Measurements from ENCODE around the gene COQ3.
"Not testable (repeated sequence)": the region's sequence is repeated elsewhere in the genome, so short reads cannot be mapped to it uniquely, and the experiment has no call there.

The COQ3 gene

DNA sequence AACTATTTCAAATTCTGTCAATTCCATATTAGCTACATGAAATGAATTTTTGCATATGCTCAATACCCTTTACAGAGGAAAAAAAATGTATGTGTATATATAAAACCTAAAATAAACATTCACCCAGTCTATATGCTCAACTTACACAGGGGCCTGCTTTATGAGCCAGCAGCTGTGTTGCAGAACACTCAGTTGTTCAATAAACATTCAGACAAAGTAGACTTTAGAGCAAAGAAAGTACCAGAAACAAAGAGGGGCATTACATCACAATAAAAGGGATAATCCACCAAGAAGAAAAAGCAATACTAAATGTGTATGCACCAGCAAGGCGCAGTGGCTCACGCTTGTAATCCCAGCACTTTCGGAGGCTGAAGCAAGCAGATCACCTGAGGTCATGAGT lies 9.5 kb downstream of the COQ3 start:
- DNase-seq (ENCODE audit: low spot score) = no peak

DNA sequence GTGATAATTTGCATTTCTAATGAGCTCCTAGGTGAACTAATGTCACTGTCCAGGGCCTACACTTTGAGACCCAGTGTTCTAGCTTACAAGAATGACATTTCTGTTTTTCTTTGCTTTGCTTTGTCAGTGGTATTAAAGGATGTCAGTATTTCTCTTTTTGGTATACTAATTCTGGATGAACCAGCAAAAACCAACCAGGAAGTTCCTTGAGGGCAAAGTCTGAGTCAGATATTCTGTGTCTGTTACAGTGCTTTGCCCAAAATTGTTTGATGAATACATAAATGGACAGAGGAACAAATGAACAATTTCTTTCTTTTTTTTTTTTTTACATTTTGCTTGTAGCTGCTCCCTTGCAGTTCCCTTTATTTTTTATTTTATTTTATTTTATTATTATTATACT lies 15.4 kb downstream of the COQ3 start:
- no peak for DNase-seq (ENCODE audit: low spot score)

DNA sequence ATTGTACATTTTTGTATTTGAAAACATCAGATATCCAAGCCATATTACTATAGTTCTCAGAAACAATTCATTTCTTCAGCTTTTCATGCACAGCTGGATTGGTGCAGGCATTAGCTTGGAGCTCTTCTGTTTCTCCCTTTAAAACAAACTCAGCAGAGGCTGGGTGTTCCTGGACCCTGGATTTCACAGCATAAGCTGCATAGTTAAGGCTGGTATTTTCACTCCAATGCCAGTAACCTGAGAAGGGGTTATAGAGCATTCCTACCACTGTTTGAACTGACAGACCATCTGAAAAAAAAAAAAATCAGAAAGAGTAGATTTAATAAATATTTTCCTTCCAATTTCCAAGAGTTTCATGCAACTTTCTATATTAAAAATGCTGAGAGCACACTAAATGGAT lies 24.5 kb downstream of the COQ3 start:
- DNase-seq (ENCODE audit: low spot score) = no peak

DNA sequence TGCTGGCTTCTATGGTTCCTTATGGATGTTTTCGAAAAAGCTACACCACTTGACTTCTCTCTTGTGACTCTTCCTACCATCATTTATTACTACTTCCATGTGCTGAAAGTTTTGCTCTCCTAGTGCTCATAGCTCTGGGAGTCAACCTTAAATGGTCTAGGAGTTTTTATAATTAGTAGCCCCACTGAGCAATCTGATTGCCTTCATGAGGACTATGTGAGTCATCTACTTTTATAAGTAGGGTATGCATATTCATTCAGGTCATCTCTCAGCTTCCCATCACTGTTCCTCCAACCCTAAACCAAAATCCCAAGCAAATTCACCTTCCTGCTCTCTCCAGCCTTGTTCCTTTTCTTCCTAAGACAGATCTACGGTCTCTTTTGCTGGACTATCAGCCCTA lies 27.1 kb downstream of the COQ3 start:
- DNase-seq (ENCODE audit: low spot score) = no peak

DNA sequence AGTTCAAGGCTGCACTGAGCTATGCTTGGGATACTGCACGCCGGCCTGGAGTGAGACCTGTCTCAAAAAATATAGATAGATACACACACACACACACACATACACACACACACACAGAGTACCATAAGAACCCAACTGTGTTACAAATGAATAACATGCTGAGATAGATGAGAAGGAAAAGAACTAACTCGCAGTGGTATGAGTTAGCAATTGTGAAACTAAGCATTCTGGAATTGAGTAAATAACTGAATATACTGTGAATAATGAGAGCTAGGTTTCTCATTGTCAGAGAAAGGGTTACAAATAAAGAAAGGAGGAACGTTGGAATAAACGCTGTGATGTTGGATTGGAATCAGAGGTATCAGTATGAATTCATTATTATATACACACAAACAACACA lies 30.0 kb downstream of the COQ3 start:
- no peak for DNase-seq (ENCODE audit: low spot score)

DNA sequence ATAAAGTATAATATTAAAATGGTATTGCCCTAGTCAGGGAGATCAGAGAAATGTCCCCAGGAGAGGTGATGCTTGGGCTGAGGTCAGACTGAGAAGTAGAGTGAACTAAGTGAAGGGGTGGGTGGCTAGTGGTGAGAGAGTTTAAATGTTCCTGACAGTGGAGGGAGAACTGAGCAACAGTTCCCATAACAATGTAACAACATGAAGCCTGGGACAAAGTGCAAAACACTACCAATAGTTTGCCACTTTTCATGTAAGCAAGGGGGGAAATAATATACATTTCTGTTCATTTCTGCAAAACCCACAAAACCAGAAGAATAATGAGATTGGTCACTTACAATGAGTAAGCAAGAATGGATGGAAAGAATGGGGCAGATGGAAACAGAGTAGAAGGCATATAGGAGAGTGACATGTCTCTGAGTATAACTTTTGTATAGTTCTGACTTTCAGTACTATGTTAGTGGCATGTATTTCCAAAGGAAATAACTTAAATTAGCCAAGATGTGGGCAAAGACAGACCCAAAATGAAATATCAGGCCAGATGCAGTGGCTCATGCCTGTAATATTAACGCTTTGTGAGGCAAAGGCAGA lies 31.2 kb downstream of the COQ3 start:
- DNase-seq (ENCODE audit: low spot score) = no peak

DNA sequence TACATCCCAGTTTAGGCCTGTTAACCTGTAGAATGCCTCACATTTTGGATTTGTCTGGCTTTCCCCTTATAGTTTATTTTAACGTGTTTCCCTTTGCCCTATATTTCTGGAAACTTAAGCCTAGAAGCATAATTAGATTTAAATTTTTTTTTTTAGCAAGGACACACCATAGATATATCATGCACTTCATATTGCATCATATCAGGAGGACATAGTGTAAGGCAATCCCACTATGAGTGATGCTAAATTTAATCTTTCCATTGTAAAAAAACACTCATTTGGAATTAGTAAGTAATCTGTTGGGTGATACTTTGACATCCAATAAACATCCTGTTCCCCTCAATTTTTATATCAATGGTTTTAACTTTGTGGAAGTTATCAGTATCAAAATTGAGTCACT lies 34.2 kb downstream of the COQ3 start:
- DNase-seq (ENCODE audit: low spot score) = no peak

DNA sequence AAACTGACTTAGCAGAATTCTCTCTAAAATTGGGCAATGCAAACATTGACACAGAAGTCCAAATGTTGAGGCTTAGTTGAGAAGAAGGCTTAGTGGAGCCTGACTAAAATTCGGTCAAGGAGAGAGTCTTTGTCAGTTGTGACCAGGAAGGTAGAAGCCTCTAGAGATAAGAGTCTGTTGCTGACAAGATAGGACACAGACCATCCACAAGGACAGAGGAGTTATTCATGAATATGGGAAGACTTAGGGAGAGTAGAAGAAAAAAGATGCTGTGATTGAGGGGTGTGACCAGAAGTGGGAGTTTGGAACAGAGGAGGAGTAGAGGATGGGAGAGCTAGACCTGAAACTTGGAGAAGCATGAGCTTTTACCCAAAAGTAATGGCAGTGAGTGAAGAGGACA lies 37.4 kb downstream of the COQ3 start:
- DNase-seq (ENCODE audit: low spot score) = no peak

DNA sequence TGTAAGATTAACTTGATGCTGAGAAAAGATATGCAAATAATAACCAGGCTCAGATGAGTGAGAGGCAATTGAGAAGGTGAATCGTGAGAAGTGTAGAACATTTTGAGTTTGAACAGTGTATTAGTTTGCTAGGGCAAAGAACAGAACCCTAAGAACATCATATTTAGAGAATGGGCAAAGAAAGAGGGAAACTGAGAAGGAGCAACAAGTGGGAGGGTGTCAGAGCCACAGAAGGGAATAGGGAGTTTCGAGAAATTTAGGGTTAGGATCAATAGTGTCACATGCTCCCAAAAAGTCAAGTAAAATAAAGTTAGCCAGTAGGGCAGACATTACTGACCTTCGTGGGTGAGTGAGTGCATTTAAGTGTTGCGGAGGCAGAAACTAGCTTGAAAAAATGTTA lies 39.0 kb downstream of the COQ3 start:
- no peak for DNase-seq (ENCODE audit: low spot score)

DNA sequence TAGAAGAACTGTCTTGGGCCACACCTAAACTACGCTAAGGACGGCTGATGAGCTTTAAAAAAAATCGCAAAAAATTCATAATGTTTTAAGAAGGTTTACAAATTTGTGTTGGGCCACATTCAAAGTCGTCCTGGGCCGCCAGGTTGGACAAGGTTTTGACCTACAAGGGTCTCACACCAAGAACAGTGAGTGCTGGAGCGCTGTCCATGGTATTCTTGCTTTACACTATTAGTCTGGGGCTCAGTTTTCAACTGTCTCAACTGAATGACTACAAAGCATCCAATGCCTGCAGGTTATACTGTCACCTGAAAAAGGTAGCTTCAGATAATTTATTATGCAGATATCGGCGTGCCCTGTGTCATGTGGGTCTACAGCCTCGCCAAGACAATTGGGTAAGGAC lies 40.9 kb downstream of the COQ3 start:
- DNase-seq (ENCODE audit: low spot score) = no peak

DNA sequence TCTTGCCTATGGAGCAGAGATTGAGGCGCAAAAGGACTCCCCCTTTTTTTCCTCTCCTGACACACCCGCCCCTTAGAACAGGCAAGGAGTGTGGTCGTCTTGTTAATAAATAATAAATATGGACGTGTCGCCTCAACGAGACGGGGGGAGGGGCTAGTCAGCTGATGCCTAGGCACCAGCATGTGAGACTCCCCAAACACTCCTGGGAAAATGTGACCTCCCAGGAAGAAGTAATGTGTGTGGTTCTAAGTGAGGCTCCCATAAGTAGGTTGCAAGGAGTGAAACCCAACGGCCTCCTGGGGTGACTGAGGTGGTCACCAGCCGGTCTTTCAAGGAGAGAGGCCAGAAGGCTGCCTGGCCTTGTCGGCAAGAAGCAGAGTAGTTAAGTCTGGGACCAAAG lies 43.4 kb downstream of the COQ3 start:
- DNase-seq (ENCODE audit: low spot score) = no peak

DNA sequence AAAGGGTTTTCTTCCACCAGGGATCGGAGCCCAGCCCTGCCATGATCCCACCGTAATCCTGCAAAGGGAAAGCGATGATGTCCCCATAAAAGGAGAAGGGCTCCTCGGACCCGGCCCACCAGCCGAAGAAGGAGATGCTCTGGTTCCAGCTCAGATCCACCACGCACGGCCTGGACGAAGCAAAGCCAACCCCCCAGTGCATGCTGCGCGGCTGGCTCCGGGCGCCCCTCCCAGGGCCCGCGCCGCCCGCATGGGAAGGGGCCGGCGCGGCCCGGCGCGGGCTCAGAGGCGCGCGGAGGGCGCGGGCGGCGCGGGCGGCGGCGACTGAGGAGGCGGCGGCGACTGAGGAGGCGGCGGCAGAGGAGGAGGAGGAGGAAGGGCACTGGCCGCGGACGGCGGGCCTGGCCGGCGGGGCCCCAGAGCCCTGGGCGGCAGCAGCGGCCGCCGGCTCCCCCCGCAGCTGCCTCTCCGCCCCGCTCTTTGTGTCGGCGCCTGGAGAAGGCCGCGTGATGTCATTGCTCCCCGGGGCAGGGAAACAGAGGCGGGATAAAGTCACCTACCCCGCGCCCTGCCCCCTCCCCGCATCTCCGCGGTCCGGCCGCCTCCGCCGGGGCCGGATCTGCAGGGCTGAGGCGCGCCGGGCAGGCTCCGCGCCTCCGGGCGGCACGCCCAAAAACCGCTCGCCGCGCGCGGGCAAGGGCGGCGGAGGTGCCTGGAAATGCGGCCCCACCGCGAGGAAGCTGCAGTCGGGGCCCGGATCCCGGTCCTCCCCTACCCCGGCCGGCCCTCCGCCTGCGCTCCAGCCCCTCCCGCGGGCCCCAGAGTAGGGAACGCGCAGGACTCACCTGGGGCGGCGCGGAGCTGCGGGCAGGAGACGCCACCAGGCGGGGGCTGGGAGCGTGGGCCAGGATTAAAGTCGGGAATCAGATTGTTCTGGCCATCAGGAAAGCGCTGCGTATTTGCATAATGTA lies 44.5 kb downstream of the COQ3 start, which contains the start of gene FAXC:
Gene FAXC (minus strand): TSS at position 504 of the 971 bp plus-strand sequence. CDS start 302 bp downstream, at position 202.
- peak; percentile 65 for DNase-seq (ENCODE audit: low spot score)

DNA sequence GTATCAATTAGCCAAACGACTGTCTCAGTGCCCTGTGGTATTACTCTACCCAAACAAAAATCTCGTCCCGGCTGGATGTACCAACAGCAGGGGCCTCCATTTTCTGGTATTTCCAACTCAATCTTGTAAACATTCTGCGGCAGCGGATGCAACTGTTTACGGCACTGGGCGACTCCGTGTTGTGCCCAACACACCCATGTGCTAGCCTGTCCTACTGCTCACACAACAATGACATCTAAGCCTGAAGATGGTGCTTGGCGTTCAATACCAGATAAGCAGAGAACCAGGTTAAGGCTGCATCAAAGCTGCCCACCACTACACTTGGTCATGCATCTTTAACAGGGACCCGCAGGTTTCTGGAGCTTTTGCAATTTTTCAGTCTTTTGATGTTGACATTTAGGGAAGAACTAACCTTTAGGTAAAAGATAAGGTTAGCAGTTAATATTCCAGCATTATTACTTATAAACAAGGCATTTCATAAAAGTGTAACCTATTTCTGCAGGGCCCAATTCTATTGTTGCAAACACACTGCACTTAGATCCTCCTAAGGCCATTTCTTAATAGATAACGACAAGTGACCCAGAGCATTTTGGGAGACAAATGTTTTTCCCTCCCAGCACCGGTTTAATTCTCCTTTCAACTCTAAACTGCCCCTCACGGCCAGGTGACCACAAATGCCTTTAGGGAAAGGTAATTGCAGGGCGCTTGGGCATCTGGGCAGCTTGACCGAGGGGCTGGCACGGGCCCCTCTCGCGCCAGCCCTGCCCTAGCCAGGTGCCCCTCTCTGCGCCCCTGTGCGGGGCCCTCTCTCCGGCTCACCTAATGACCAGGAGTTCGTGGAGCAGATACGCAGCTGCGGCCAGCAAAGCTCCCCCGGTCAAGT lies 45.5 kb downstream of the COQ3 start:
- DNase-seq (ENCODE audit: low spot score) = no peak

DNA sequence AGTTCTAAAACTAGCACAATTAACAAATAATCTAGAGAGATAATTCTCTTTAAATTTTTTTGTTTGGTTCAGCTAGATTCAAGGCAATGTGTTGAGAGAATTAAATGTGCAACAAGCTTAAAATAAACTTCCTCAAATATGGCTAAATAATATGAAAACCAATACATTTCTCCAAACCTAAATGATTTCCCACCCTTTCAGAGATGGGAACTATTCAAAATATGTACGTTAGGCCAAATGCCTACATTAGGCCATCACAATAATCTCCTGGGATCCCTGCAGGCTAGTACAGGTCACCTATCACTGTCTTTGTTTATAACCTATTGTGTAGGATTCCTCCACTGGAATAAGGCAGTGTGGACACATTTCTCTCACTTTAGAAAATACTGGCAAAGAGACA lies 46.2 kb downstream of the COQ3 start:
- DNase-seq (ENCODE audit: low spot score) = no peak

DNA sequence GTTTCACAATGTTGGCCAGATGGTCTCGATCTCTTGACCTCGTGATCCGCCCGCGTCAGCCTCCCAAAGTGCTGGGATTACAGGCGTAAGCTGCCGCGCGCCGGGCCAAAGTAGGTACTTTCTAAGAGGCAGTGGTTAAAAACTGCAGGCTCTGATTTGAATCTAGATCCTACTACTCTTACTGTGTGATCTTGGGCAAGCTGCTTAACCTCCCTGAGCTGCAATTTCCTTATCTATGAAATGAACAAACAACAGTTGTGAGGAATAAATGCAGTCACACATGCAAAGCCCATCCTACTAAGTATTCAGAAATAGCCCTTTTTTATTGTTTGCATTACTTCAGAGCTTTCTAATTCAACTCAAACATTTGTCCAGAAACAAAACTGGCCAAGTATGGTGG lies 47.4 kb downstream of the COQ3 start:
- no peak for DNase-seq (ENCODE audit: low spot score)

DNA sequence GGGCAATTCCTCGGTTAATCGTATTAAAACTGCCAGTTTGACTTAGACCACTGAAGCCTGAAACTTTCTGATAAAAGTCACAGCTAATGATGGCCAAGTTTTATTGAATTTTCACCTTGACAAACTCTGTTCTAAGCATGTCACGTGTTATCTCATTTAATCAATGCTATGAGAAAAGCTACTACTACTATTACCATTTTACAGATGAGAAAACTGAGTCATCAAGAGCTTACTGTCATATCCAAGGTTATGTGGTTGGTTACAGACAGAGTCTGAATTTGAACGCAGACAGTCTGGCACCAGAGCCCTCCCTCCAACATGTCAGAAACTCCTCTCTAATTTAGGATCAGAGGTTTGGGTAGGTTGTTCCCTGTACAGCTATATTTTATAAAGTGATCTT lies 48.8 kb downstream of the COQ3 start:
- no peak for DNase-seq (ENCODE audit: low spot score)

DNA sequence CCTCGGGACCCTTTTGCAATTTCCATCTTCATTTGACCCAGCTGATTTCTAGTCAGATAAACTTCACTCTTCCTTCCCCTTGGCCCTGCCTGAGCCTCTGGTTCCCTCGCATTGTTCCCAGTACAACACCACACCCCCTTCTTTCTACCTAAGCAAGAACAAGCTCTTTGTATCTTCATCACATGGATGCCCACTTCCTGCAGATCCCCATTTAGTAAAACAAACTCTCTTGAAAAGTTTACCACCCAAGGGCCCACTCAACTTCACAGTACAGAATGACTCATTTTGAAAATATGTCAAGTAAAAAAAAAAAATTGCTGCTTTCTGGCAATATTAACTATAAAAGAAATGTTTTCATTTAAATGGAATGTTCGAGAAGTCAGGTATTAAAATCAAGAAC lies 49.7 kb downstream of the COQ3 start:
- peak; percentile 13 for DNase-seq (ENCODE audit: low spot score)

DNA sequence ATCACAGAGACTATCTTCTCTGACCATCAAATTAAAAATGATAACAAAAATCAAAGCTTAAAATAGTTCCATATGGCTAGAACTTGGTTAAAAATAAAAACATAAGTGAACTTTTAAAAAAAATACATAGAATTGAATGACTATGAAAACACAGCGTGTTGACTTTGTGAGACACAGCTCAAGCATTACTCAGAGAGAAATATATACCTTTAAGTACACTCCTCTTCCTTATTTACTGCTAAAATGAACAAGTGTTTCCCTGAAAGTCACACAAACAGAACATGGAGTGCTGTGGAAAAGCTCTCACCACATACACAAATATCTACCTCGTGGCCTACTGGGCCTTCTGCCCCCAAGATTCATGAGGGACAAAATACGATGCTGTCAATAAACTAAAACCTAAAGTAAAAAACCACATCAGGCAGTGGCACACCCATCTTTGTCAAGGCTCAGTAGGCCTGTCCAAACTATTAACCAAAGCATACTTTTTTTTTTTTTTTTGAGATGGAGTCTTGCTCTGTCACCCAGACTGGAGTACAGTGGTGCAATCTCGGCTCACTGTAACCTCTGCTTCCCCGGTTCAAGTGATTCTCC lies 52.0 kb downstream of the COQ3 start:
- DNase-seq (ENCODE audit: low spot score) = no peak

DNA sequence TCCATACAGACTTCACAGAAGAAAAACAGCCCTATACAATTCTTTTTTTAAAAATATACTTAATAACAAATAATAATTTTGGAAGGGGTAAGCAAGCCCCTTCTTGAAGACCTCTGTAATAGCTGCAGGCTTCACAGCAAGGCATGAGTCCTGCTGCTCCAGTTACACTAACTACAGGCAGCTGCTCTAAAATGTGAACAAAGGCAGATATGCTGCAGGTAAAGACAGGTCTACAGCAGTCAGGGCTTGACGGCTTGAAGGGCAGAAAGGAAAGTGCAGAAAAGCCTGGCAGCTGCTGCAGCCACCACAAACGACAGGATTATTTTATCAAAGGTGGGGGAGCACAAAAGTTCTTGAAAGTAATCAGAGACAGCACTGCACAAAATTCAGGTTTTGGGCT lies 55.8 kb downstream of the COQ3 start:
- no peak for DNase-seq (ENCODE audit: low spot score)

DNA sequence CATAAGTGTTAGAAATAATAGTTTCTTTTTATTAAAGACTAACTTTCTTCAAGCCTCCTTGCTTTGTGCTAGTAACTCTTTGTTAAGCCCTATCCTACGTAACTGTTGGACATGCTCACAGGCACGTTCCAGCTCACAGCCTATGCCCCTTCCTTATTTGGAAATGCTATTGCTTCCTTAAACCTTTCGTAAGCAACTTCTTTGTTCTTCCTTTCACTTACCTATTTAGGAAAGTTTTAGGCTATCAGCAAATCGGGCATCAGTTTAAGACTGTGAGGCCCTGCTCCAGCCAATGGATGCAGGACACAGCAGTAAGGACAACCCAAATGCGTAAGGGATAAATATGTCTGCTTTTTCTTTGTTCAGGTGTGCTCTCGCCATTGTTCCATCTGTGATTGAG lies 58.7 kb downstream of the COQ3 start:
- DNase-seq (ENCODE audit: low spot score) = not testable (repeated sequence)

DNA sequence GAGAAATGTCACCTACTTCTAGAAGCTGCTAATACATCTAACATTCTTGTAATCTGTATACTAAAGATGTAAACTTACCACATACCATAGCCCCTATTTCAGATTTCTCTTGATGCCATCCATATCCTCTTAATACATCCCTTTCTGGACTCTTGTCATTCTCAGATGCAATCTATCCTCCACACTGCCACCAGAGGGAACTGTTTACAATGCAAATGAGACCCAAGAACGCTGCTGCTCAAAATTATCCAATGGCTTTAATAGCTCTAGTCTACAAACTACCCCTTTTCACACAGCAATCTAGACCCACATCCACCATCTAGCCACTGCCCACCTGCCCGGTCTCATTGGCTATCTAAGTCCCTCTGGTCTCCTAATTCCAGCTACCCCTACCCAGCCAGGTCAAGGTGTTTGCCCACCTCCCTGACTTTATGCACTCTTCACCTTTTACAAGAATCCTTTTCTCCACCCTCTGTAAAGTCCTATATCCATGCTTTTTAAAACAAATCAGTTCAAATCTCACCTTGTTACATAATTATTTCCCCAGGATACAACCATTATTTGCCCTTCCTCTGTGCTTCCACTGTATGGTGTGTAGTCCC lies 59.4 kb downstream of the COQ3 start:
- DNase-seq (ENCODE audit: low spot score) = peak; percentile 47

DNA sequence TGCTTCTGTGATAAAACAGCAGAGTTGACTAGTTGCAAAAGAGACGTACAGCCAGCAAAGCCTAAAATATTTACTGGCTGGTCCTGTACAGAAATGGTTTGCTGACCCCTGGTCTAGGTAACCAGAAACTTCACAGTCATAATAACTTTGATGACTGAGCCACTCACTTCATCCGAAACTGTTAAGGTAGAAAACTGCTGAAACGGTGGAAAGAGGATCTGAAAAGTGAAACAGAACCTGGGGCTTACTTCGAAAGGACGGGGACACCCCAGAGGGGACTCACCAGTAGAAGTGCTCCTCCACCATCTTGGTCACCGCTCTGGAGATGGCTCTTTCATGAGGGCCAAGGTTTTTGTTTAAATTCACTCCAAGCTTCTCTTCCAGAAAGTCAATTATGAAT lies 60.9 kb downstream of the COQ3 start:
- no peak for DNase-seq (ENCODE audit: low spot score)
